ENCODE results near the gene TMEM255A.

DNA sequence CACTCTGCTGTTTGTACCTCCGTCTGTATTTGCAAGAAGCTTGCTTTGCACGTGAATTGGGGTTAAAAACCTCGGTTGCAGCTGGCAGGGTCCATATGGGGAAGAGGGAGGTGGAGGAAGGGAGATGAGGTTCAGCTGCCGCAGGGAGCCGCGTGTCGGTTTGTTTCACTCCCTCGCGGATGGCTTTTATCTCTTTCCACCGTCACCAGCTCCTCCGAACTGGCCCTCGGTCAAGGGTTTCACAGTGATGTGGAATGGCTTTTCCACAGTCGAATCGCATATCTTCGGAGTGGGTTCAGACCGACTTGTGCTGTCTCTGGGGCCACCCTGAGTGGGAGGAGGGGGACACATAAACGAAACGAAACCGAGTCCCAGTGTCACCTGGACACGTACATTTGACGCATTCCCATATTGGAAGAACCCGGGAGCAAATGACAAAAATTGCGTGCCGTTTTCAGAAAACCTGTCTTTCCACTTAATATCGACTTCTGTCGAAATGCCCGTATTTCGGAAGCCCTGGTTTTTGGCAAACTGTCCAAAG, 59.7 kb downstream of the TMEM255A start:
- TF ChIP-seq CTCF (IDR thresholded peaks at IDR 0.05) (no peak), POLR2A (IDR thresholded peaks at IDR 0.05) (no peak), POLR2AphosphoS5 (IDR thresholded peaks at IDR 0.05) (no peak)
